ENCODE measurements around the gene ZNF142. TPM values are rescaled to one million over a fixed set of nuclear protein-coding genes. Genes with fewer than 3 reads are reported as not detected.
A peak's percentile ranks its signal among the peaks of the same experiment; 100 is the strongest.

ZNF142 gene
- total and polyA plus RNA-seq, 2 donors from 2014 or later, result 3.7 to 33.6 TPM

- Histone ChIP-seq H3K9me3 (ENCODE audit: control insufficient read depth in 2 of 3, insufficient read depth in 1 of 3, low read length in 3 of 3) (no peaks in the 10 kb centered on the region), H3K4me1 (ENCODE audit: control insufficient read depth in 2 of 3, insufficient read depth in 2 of 3, low read depth in 1 of 3, low read length in 3 of 3) (peaks cover 0 to 10% (median 5%) of the 10 kb centered on the region in 3 donors), H3K27ac (ENCODE audit: low read depth in 2 of 2, low read length in 2 of 2) (peak overlapping the region in 1 of 2 donors; percentile 69), H3K36me3 (ENCODE audit: control insufficient read depth in 2 of 3, insufficient read depth in 3 of 3, low read length in 3 of 3) (peaks cover 2 to 18% (median 8%) of the 10 kb centered on the region in 3 donors), H3K27me3 (ENCODE audit: control insufficient read depth, insufficient read depth, low read length) (no peaks in the 10 kb centered on the region), H3K9ac (ENCODE audit: low read length in 3 of 3) (peak overlapping the region; percentile 85 to 86 (median 86)), H3K4me3 (ENCODE audit: low read length in 3 of 3) (peak overlapping the region; percentile 89 to 97 (median 94))
- no peak for DNase-seq
- FAIRE-seq, result no peak
- intact Hi-C loops (cut with DNase I), result no loop called here
- TF ChIP-seq CTCF (IDR thresholded peaks at IDR 0.05; ENCODE audit: borderline replicate concordance, extremely low read depth, insufficient read depth), result no peak
Measured at GRCh38 chr2:218671097-218671653, 11.8 kb upstream of the ZNF142 start.

GRCh38 chr2:218664653-218665052, 5.2 kb upstream of the ZNF142 start:
- Histone ChIP-seq H3K27me3 (ENCODE audit: control insufficient read depth, insufficient read depth, low read length) (no peaks in the 10 kb centered on the region), H3K27ac (ENCODE audit: low read depth in 2 of 2, low read length in 2 of 2) (no peak overlapping the region), H3K9ac (ENCODE audit: low read length in 3 of 3) (no peak overlapping the region), H3K9me3 (ENCODE audit: control insufficient read depth in 2 of 3, insufficient read depth in 1 of 3, low read length in 3 of 3) (no peaks in the 10 kb centered on the region), H3K4me3 (ENCODE audit: low read length in 3 of 3) (no peak overlapping the region), H3K4me1 (ENCODE audit: control insufficient read depth in 2 of 3, insufficient read depth in 2 of 3, low read depth in 1 of 3, low read length in 3 of 3) (peaks cover 0 to 6% (median 0%) of the 10 kb centered on the region in 3 donors), H3K36me3 (ENCODE audit: control insufficient read depth in 2 of 3, insufficient read depth in 3 of 3, low read length in 3 of 3) (peaks cover 4 to 66% (median 31%) of the 10 kb centered on the region in 3 donors)
- no peak for TF ChIP-seq CTCF (IDR thresholded peaks at IDR 0.05; ENCODE audit: borderline replicate concordance, extremely low read depth, insufficient read depth)
- intact Hi-C loops (cut with DNase I), result no loop called here
- FAIRE-seq, result no peak
- no peak for DNase-seq

GRCh38 chr2:218663901-218664300, 4.5 kb upstream of the ZNF142 start:
- H3K4me1 ChIP-seq (ENCODE audit: control insufficient read depth in 2 of 3, insufficient read depth in 2 of 3, low read depth in 1 of 3, low read length in 3 of 3), result peaks cover 0 to 6% (median 0%) of the 10 kb centered on the region in 3 donors
- no peak overlapping the region for H3K27ac ChIP-seq (ENCODE audit: low read depth in 2 of 2, low read length in 2 of 2)
- no peak for FAIRE-seq
- intact Hi-C loops (cut with DNase I), result no loop called here
- no peak for TF ChIP-seq CTCF (IDR thresholded peaks at IDR 0.05; ENCODE audit: borderline replicate concordance, extremely low read depth, insufficient read depth)
- peaks cover 2 to 66% (median 31%) of the 10 kb centered on the region in 3 donors for H3K36me3 ChIP-seq (ENCODE audit: control insufficient read depth in 2 of 3, insufficient read depth in 3 of 3, low read length in 3 of 3)
- H3K27me3 ChIP-seq (ENCODE audit: control insufficient read depth, insufficient read depth, low read length), result no peaks in the 10 kb centered on the region
- no peak for DNase-seq
- no peak overlapping the region for H3K9ac ChIP-seq (ENCODE audit: low read length in 3 of 3)
- H3K4me3 ChIP-seq (ENCODE audit: low read length in 3 of 3), result no peak overlapping the region
- no peaks in the 10 kb centered on the region for H3K9me3 ChIP-seq (ENCODE audit: control insufficient read depth in 2 of 3, insufficient read depth in 1 of 3, low read length in 3 of 3)
